ENCODE results near the gene ZFP36L1.

GRCh38 chr14:68788996-68789820 lies 3.7 kb downstream of the ZFP36L1 start:
- TF ChIP-seq CTCF (IDR thresholded peaks at IDR 0.05) = no peak
- TF ChIP-seq ZFX (IDR thresholded peaks at IDR 0.05; ENCODE audit: borderline replicate concordance) = no peak
